Measurements from ENCODE around the gene KIF3B. TPM values are rescaled to one million over a fixed set of nuclear protein-coding genes. Genes with fewer than 3 reads are reported as not detected.

Gene KIF3B
- total and polyA plus RNA-seq, 11 donors: 3.2 to 25.4 (median 11.4) TPM

GRCh38 chr20:32326504-32326845 lies 49.0 kb downstream of the KIF3B start:
- peaks cover 0 to 47% (median 34%) of the 10 kb centered on the region in 9 donors for H3K36me3 ChIP-seq
- ATAC-seq (no peak), DNase-seq (no peak)
- no peak overlapping the region for H3K4me3 ChIP-seq
- TF ChIP-seq POLR2A (IDR thresholded peaks at IDR 0.05): no peak
- no peak for TF ChIP-seq CTCF (IDR thresholded peaks at IDR 0.05)
- H3K27me3 ChIP-seq: no peaks in the 10 kb centered on the region
- WGBS, 4 donors: 61 to 77% (median 67%) methylated on average over 1 of the region's 1 CpG
- no peak overlapping the region for H3K27ac ChIP-seq
- intact Hi-C loops (cut with DNase I): no loop called here
- H3K9me3 ChIP-seq: no peaks in the 10 kb centered on the region
- peaks cover 0 to 12% (median 2%) of the 10 kb centered on the region in 12 donors for H3K4me1 ChIP-seq

GRCh38 chr20:32327087-32327681 lies 49.7 kb downstream of the KIF3B start:
- no peak overlapping the region for H3K4me3 ChIP-seq
- 77 to 80% (median 78%) methylated on average over 9 of the region's 9 CpGs for WGBS, 4 donors
- intact Hi-C loops (cut with DNase I): no loop called here
- H3K4me1 ChIP-seq: peaks cover 0 to 17% (median 6%) of the 10 kb centered on the region in 12 donors
- TF ChIP-seq POLR2A (IDR thresholded peaks at IDR 0.05): no peak
- no peak for TF ChIP-seq CTCF (IDR thresholded peaks at IDR 0.05)
- no peaks in the 10 kb centered on the region for H3K27me3 ChIP-seq
- peaks cover 0 to 49% (median 42%) of the 10 kb centered on the region in 9 donors for H3K36me3 ChIP-seq
- H3K27ac ChIP-seq: no peak overlapping the region
- ATAC-seq (peak in 3 of 4 donors; percentile 54 to 70 (median 58)), DNase-seq (peak in 1 of 5 donors; percentile 28)
- H3K9me3 ChIP-seq: no peaks in the 10 kb centered on the region

- Histone ChIP-seq H3K4me1 (peaks cover 4 to 45% (median 33%) of the 10 kb centered on the region in 12 donors), H3K27ac (no peak overlapping the region), H3K4me3 (no peak overlapping the region), H3K9me3 (no peaks in the 10 kb centered on the region), H3K36me3 (peaks cover 0 to 54% (median 43%) of the 10 kb centered on the region in 9 donors), H3K27me3 (no peaks in the 10 kb centered on the region)
- TF ChIP-seq POLR2A (IDR thresholded peaks at IDR 0.05) (no peak), CTCF (IDR thresholded peaks at IDR 0.05) (no peak)
- ATAC-seq (no peak), DNase-seq (no peak)
- intact Hi-C loops (cut with DNase I): loop anchor here in 9 of 10 donors (5.0 to 10.0 kb wide), 6 partner anchors 43 to 325 kb away; no protein-coding TSS in a partner anchor
- WGBS, 4 donors: 86 to 92% (median 89%) methylated on average over 7 of the region's 7 CpGs
Measured at GRCh38 chr20:32329817-32330554, 52.5 kb downstream of the KIF3B start.

- peaks cover 0 to 54% (median 43%) of the 10 kb centered on the region in 9 donors for H3K36me3 ChIP-seq
- H3K9me3 ChIP-seq: no peaks in the 10 kb centered on the region
- H3K4me3 ChIP-seq: no peak overlapping the region
- WGBS, 4 donors: 69 to 81% (median 77%) methylated on average over 1 of the region's 1 CpG
- peaks cover 4 to 47% (median 34%) of the 10 kb centered on the region in 12 donors for H3K4me1 ChIP-seq
- DNase-seq (no peak), ATAC-seq (no peak)
- TF ChIP-seq CTCF (IDR thresholded peaks at IDR 0.05): no peak
- no peak for TF ChIP-seq POLR2A (IDR thresholded peaks at IDR 0.05)
- intact Hi-C loops (cut with DNase I): loop anchor here in 9 of 10 donors (5.0 to 10.0 kb wide), 6 partner anchors 43 to 324 kb away; no protein-coding TSS in a partner anchor
- H3K27me3 ChIP-seq: no peaks in the 10 kb centered on the region
- H3K27ac ChIP-seq: peak overlapping the region in 4 of 12 donors; percentile 1 to 59 (median 38)
Measured at GRCh38 chr20:32330555-32330897, 53.1 kb downstream of the KIF3B start.

Data from heart left ventricle (tissue), 16 donors.